HK-2 (cell line): ENCODE data around the gene KRTAP10-4.
"Not testable (repeated sequence)": the region's sequence is repeated elsewhere in the genome, so short reads cannot be mapped to it uniquely, and the experiment has no call there.

Experiments
- DNase-seq: peaks from one replicate; pipeline ENCODE4 v3.0.0-alpha.2; 2018; ENCODE audit not compliant: unreplicated experiment

Gene KRTAP10-4

GRCh38 chr21:44534688-44535087 is 38.8 kb upstream of the KRTAP10-4 start:
- no peak for DNase-seq

- DNase-seq = no peak
These were observed 37.6 kb upstream of the KRTAP10-4 start for GRCh38 chr21:44535963-44536362.

- no peak for DNase-seq
These were observed 35.3 kb upstream of the KRTAP10-4 start for GRCh38 chr21:44537930-44538911.

- DNase-seq = no peak
These were observed 34.5 kb upstream of the KRTAP10-4 start for GRCh38 chr21:44539046-44539445.

GRCh38 chr21:44539991-44540666 is 33.4 kb upstream of the KRTAP10-4 start, which contains the start of gene KRTAP10-1:
Gene KRTAP10-1, minus strand, starts transcription at chr21:44540195. Its CDS starts 45 bp downstream, at chr21:44540150.
- DNase-seq = no peak

GRCh38 chr21:44540741-44541288 is 32.7 kb upstream of the KRTAP10-4 start:
- no peak for DNase-seq

GRCh38 chr21:44542716-44543115 is 30.8 kb upstream of the KRTAP10-4 start:
- DNase-seq = no peak

- no peak for DNase-seq
These were observed 29.0 kb upstream of the KRTAP10-4 start for GRCh38 chr21:44544566-44544965.

- no peak for DNase-seq
These were observed 25.7 kb upstream of the KRTAP10-4 start for GRCh38 chr21:44547656-44548331.

GRCh38 chr21:44548381-44548780 is 25.1 kb upstream of the KRTAP10-4 start:
- DNase-seq = no peak

- DNase-seq = no peak
These were observed 24.6 kb upstream of the KRTAP10-4 start for GRCh38 chr21:44548922-44549321.

GRCh38 chr21:44549525-44550211 is 23.9 kb upstream of the KRTAP10-4 start:
- no peak for DNase-seq

- DNase-seq = not testable (repeated sequence)
These were observed 23.2 kb upstream of the KRTAP10-4 start for GRCh38 chr21:44550285-44550684.

- DNase-seq = no peak
These were observed 22.7 kb upstream of the KRTAP10-4 start for GRCh38 chr21:44550807-44551206.

GRCh38 chr21:44551340-44551961 is 22.1 kb upstream of the KRTAP10-4 start, which contains the start of gene KRTAP10-2:
Gene KRTAP10-2, minus strand, starts transcription at chr21:44551505. Its CDS starts 47 bp downstream, at chr21:44551458.
- DNase-seq = no peak

GRCh38 chr21:44552136-44552535 is 21.4 kb upstream of the KRTAP10-4 start:
- no peak for DNase-seq

GRCh38 chr21:44552681-44553080 is 20.8 kb upstream of the KRTAP10-4 start:
- no peak for DNase-seq

- no peak for DNase-seq
These were observed 18.2 kb upstream of the KRTAP10-4 start for GRCh38 chr21:44555200-44555875.

GRCh38 chr21:44556879-44557278 is 16.6 kb upstream of the KRTAP10-4 start:
- DNase-seq = no peak
